HEK293 (cell line): Measurements from ENCODE around the gene TTC9C.
A peak's percentile ranks its signal among the peaks of the same experiment; 100 is the strongest.

Source experiments
- KLF10 ChIP-seq: fragments of 450-650 bp; IDR thresholded peaks from 2 replicates; pipeline ENCODE4 v1.5.1; 2018; ENCODE audit warnings: missing biosample characterization, mild to moderate bottlenecking, missing genetic modification characterization
- SETDB1 ChIP-seq: IDR thresholded peaks from one replicate; pipeline ENCODE4 v1.6.1; 2017; ENCODE audit warnings: mild to moderate bottlenecking, low read length, moderate library complexity, mixed read lengths; ENCODE audit not compliant: insufficient read length
- SP3 ChIP-seq: fragments of 450-650 bp; formaldehyde crosslinking; IDR thresholded peaks from 2 replicates; pipeline ENCODE4 v1.5.1; 2016; ENCODE audit warnings: missing biosample characterization, missing genetic modification characterization
- ZBTB48 ChIP-seq: fragments of 450-650 bp; formaldehyde crosslinking; IDR thresholded peaks from 2 replicates; pipeline ENCODE4 v1.5.1; 2016; ENCODE audit warnings: missing biosample characterization, missing genetic modification characterization
- ZNF121 ChIP-seq: fragments of 450-650 bp; formaldehyde crosslinking; IDR thresholded peaks from 2 replicates; pipeline ENCODE4 v1.5.1; 2016; ENCODE audit warnings: missing biosample characterization, missing genetic modification characterization
- ZNF202 ChIP-seq: fragments of 450-650 bp; formaldehyde crosslinking; IDR thresholded peaks from 2 replicates; pipeline ENCODE4 v1.5.1; 2016; ENCODE audit warnings: missing biosample characterization, missing genetic modification characterization, borderline replicate concordance
- ZNF221 ChIP-seq: fragments of 450-650 bp; formaldehyde crosslinking; IDR thresholded peaks from 2 replicates; pipeline ENCODE4 v1.5.1; 2017; ENCODE audit warnings: missing biosample characterization, missing genetic modification characterization, borderline replicate concordance
- ZNF354C ChIP-seq: fragments of 450-650 bp; formaldehyde crosslinking; IDR thresholded peaks from 2 replicates; pipeline ENCODE4 v1.5.1; 2016; ENCODE audit warnings: missing biosample characterization, missing genetic modification characterization, low read depth, borderline replicate concordance
- ZNF366 ChIP-seq: fragments of 450-650 bp; formaldehyde crosslinking; conservative IDR thresholded peaks from 2 replicates; pipeline ENCODE4 v1.5.1; 2016; ENCODE audit warnings: missing biosample characterization, missing genetic modification characterization
- ZNF416 ChIP-seq: fragments of 450-650 bp; formaldehyde crosslinking; IDR thresholded peaks from 2 replicates; pipeline ENCODE4 v1.5.1; 2016; ENCODE audit warnings: missing biosample characterization, missing genetic modification characterization
- ZNF48 ChIP-seq: fragments of 450-650 bp; formaldehyde crosslinking; IDR thresholded peaks from 2 replicates; pipeline ENCODE4 v1.5.1; 2016; ENCODE audit warnings: missing biosample characterization, missing genetic modification characterization
- ZNF548 ChIP-seq: fragments of 450-650 bp; formaldehyde crosslinking; IDR thresholded peaks from 2 replicates; pipeline ENCODE4 v1.5.1; 2016; ENCODE audit warnings: missing biosample characterization, missing genetic modification characterization
- ZNF596 ChIP-seq: fragments of 450-650 bp; IDR thresholded peaks from 2 replicates; pipeline ENCODE4 v1.5.0; 2018; ENCODE audit warnings: missing biosample characterization, mild to moderate bottlenecking, missing genetic modification characterization, moderate library complexity
- ZNF747 ChIP-seq: fragments of 450-650 bp; formaldehyde crosslinking; IDR thresholded peaks from 2 replicates; pipeline ENCODE4 v1.5.1; 2016; ENCODE audit warnings: missing biosample characterization, missing genetic modification characterization
- ZSCAN5A ChIP-seq: fragments of 450-650 bp; formaldehyde crosslinking; IDR thresholded peaks from 2 replicates; pipeline ENCODE4 v1.5.1; 2016; ENCODE audit warnings: missing biosample characterization, missing genetic modification characterization
- TF ChIP-seq, protein P1 (sequence below): fragments of 450-650 bp; formaldehyde crosslinking; IDR thresholded peaks from 2 replicates; pipeline ENCODE4 v1.5.1; 2016; ENCODE audit warnings: missing biosample characterization, missing genetic modification characterization
- TF ChIP-seq, protein P2 (sequence below): fragments of 450-650 bp; formaldehyde crosslinking; IDR thresholded peaks from 2 replicates; pipeline ENCODE4 v1.5.1; 2017; ENCODE audit warnings: missing biosample characterization, mild to moderate bottlenecking, missing genetic modification characterization, moderate library complexity
- TF ChIP-seq, protein P3 (sequence below): fragments of 450-650 bp; formaldehyde crosslinking; IDR thresholded peaks from 2 replicates; pipeline ENCODE4 v1.5.1; 2016; ENCODE audit warnings: missing biosample characterization, missing genetic modification characterization
- TF ChIP-seq, protein P4 (sequence below): fragments of 450-650 bp; formaldehyde crosslinking; IDR thresholded peaks from 2 replicates; pipeline ENCODE4 v1.5.1; 2016; ENCODE audit warnings: missing biosample characterization, missing genetic modification characterization

The TTC9C gene

DNA sequence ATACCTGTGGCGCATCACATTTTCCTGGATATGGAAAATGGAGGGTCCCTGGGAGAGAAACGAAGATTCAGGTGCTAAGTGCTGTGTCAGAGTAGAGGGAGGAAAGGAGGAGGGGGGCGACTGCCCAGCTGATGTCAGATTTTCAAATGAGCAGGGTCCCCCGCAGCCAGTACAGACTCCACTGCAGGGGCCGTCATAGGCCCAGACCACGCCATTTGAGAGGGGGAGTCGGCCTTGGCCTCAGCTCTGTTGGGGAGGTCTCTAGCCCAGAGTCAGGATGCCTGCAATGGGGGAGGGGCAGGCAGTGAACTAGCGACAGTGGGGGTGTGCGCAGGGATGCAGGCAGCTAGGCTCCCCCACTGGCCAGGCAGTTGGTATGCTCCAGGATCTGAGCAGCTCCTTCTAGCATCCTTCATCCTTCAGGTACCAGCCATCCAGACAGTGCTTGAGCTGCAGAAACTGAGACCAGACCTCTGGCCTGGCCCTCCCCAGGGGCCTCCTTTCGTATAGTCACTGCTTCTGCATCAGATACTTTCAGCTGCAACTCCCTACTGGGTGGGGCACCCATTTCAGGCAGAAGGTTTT, 20.9 kb upstream of the TTC9C start, which contains the start of the genes BSCL2 and GNG3 (continued):
- TF ChIP-seq, protein P1, sequence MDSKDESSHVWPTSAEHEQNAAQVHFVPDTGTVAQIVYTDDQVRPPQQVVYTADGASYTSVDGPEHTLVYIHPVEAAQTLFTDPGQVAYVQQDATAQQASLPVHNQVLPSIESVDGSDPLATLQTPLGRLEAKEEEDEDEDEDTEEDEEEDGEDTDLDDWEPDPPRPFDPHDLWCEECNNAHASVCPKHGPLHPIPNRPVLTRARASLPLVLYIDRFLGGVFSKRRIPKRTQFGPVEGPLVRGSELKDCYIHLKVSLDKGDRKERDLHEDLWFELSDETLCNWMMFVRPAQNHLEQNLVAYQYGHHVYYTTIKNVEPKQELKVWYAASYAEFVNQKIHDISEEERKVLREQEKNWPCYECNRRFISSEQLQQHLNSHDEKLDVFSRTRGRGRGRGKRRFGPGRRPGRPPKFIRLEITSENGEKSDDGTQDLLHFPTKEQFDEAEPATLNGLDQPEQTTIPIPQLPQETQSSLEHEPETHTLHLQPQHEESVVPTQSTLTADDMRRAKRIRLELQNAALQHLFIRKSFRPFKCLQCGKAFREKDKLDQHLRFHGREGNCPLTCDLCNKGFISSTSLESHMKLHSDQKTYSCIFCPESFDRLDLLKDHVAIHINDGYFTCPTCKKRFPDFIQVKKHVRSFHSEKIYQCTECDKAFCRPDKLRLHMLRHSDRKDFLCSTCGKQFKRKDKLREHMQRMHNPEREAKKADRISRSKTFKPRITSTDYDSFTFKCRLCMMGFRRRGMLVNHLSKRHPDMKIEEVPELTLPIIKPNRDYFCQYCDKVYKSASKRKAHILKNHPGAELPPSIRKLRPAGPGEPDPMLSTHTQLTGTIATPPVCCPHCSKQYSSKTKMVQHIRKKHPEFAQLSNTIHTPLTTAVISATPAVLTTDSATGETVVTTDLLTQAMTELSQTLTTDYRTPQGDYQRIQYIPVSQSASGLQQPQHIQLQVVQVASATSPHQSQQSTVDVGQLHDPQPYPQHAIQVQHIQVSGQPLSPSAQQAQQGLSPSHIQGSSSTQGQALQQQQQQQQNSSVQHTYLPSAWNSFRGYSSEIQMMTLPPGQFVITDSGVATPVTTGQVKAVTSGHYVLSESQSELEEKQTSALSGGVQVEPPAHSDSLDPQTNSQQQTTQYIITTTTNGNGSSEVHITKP (tag by site-specific recombination) = peak; percentile 99
- TF ChIP-seq SETDB1 (no peak), ZNF548 (no peak), ZBTB48 (tag by site-specific recombination) (peak; percentile 51; the same call in 1 of the 2 replicates), ZNF416 (tag by site-specific recombination) (no peak), ZNF121 (tag by site-specific recombination) (no peak), ZNF747 (tag by site-specific recombination) (no peak), ZNF48 (tag by site-specific recombination) (no peak), ZNF366 (tag by site-specific recombination) (no peak), ZNF202 (tag by site-specific recombination) (no peak), ZNF221 (tag by site-specific recombination) (no peak), ZNF354C (tag by site-specific recombination) (no peak), ZSCAN5A (no peak), SP3 (tag by site-specific recombination) (no peak), ZNF596 (no peak), KLF10 (peak; percentile 56; the same call in 1 of the 2 replicates)
- TF ChIP-seq, protein P2, sequence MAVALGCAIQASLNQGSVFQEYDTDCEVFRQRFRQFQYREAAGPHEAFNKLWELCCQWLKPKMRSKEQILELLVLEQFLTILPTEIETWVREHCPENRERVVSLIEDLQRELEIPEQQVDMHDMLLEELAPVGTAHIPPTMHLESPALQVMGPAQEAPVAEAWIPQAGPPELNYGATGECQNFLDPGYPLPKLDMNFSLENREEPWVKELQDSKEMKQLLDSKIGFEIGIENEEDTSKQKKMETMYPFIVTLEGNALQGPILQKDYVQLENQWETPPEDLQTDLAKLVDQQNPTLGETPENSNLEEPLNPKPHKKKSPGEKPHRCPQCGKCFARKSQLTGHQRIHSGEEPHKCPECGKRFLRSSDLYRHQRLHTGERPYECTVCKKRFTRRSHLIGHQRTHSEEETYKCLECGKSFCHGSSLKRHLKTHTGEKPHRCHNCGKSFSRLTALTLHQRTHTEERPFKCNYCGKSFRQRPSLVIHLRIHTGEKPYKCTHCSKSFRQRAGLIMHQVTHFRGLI (tag by site-specific recombination) = no peak
- TF ChIP-seq, protein P3, sequence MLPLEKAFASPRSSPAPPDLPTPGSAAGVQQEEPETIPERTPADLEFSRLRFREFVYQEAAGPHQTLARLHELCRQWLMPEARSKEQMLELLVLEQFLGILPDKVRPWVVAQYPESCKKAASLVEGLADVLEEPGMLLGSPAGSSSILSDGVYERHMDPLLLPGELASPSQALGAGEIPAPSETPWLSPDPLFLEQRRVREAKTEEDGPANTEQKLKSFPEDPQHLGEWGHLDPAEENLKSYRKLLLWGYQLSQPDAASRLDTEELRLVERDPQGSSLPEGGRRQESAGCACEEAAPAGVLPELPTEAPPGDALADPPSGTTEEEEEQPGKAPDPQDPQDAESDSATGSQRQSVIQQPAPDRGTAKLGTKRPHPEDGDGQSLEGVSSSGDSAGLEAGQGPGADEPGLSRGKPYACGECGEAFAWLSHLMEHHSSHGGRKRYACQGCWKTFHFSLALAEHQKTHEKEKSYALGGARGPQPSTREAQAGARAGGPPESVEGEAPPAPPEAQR (tag by site-specific recombination) = no peak
- TF ChIP-seq, protein P4, sequence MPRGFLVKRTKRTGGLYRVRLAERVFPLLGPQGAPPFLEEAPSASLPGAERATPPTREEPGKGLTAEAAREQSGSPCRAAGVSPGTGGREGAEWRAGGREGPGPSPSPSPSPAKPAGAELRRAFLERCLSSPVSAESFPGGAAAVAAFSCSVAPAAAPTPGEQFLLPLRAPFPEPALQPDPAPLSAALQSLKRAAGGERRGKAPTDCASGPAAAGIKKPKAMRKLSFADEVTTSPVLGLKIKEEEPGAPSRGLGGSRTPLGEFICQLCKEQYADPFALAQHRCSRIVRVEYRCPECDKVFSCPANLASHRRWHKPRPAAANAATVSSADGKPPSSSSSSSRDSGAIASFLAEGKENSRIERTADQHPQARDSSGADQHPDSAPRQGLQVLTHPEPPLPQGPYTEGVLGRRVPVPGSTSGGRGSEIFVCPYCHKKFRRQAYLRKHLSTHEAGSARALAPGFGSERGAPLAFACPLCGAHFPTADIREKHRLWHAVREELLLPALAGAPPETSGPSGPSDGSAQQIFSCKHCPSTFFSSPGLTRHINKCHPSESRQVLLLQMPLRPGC (tag by site-specific recombination) = no peak
